ENCODE measurements around the gene TBCK.

TBCK gene

GRCh38 chr4:106277140-106277675, 38.8 kb downstream of the TBCK start:
- Histone ChIP-seq H3K36me3 (ENCODE audit: insufficient read depth, low read length) (no peaks in the 10 kb centered on the region), H3K4me2 (ENCODE audit: low read length) (peak overlapping the region; percentile 19), H3K9ac (ENCODE audit: low read depth, low read length) (no peak overlapping the region), H3K4me3 (ENCODE audit: low read length) (no peak overlapping the region), H3K9me3 (replicated peaks; ENCODE audit: low read length) (no peaks in the 10 kb centered on the region), H3K4me1 (ENCODE audit: control insufficient read depth, insufficient read depth, low read length) (peaks cover 25% of the 10 kb centered on the region), H3K27me3 (ENCODE audit: control insufficient read depth, insufficient read depth, low read length) (no peaks in the 10 kb centered on the region)

GRCh38 chr4:106273831-106274230, 42.2 kb downstream of the TBCK start:
- no peak overlapping the region for H3K9ac ChIP-seq (ENCODE audit: low read depth, low read length)
- H3K36me3 ChIP-seq (ENCODE audit: insufficient read depth, low read length), result no peaks in the 10 kb centered on the region
- H3K9me3 ChIP-seq (replicated peaks; ENCODE audit: low read length), result no peaks in the 10 kb centered on the region
- H3K4me1 ChIP-seq (ENCODE audit: control insufficient read depth, insufficient read depth, low read length), result peaks cover 32% of the 10 kb centered on the region
- no peak overlapping the region for H3K4me2 ChIP-seq (ENCODE audit: low read length)
- H3K27me3 ChIP-seq (ENCODE audit: control insufficient read depth, insufficient read depth, low read length), result no peaks in the 10 kb centered on the region
- H3K4me3 ChIP-seq (ENCODE audit: low read length), result no peak overlapping the region

- Histone ChIP-seq H3K4me1 (ENCODE audit: control insufficient read depth, insufficient read depth, low read length) (peaks cover 18% of the 10 kb centered on the region), H3K4me2 (ENCODE audit: low read length) (no peak overlapping the region), H3K36me3 (ENCODE audit: insufficient read depth, low read length) (no peaks in the 10 kb centered on the region), H3K9ac (ENCODE audit: low read depth, low read length) (no peak overlapping the region), H3K27me3 (ENCODE audit: control insufficient read depth, insufficient read depth, low read length) (no peaks in the 10 kb centered on the region), H3K9me3 (replicated peaks; ENCODE audit: low read length) (no peaks in the 10 kb centered on the region), H3K4me3 (ENCODE audit: low read length) (no peak overlapping the region)
Observed at GRCh38 chr4:106270736-106271135, 45.3 kb downstream of the TBCK start.

GRCh38 chr4:106269711-106270110, 46.3 kb downstream of the TBCK start:
- no peak overlapping the region for H3K4me2 ChIP-seq (ENCODE audit: low read length)
- H3K9me3 ChIP-seq (replicated peaks; ENCODE audit: low read length), result no peaks in the 10 kb centered on the region
- no peaks in the 10 kb centered on the region for H3K27me3 ChIP-seq (ENCODE audit: control insufficient read depth, insufficient read depth, low read length)
- H3K4me3 ChIP-seq (ENCODE audit: low read length), result no peak overlapping the region
- H3K9ac ChIP-seq (ENCODE audit: low read depth, low read length), result no peak overlapping the region
- H3K36me3 ChIP-seq (ENCODE audit: insufficient read depth, low read length), result no peaks in the 10 kb centered on the region
- H3K4me1 ChIP-seq (ENCODE audit: control insufficient read depth, insufficient read depth, low read length), result peaks cover 18% of the 10 kb centered on the region

GRCh38 chr4:106268786-106269185, 47.2 kb downstream of the TBCK start:
- Histone ChIP-seq H3K4me2 (ENCODE audit: low read length) (no peak overlapping the region), H3K4me3 (ENCODE audit: low read length) (no peak overlapping the region), H3K4me1 (ENCODE audit: control insufficient read depth, insufficient read depth, low read length) (peaks cover 11% of the 10 kb centered on the region), H3K27me3 (ENCODE audit: control insufficient read depth, insufficient read depth, low read length) (no peaks in the 10 kb centered on the region), H3K9me3 (replicated peaks; ENCODE audit: low read length) (no peaks in the 10 kb centered on the region), H3K9ac (ENCODE audit: low read depth, low read length) (no peak overlapping the region), H3K36me3 (ENCODE audit: insufficient read depth, low read length) (no peaks in the 10 kb centered on the region)

DNA sequence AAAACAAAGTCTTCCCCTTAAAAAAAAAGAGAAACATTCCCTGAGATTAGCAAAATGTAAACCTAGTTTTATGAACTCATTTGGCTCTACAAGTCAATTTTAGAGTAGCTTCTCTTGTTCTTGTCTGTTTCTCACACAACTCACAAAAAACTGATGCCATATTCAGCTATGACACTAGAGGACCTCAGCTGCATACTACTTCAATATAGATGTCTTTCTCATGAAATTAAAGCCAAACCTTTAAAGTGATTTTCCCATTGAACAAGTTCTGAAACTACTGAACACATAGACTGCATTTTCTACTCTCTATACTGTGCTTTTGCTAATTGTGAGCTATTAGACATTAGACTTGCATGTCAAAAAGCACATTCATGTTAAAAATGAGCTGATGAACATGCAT, 49.8 kb downstream of the TBCK start:
- Histone ChIP-seq H3K36me3 (ENCODE audit: insufficient read depth, low read length) (no peaks in the 10 kb centered on the region), H3K9me3 (replicated peaks; ENCODE audit: low read length) (no peaks in the 10 kb centered on the region), H3K9ac (ENCODE audit: low read depth, low read length) (no peak overlapping the region), H3K27me3 (ENCODE audit: control insufficient read depth, insufficient read depth, low read length) (no peaks in the 10 kb centered on the region), H3K4me2 (ENCODE audit: low read length) (no peak overlapping the region), H3K4me1 (ENCODE audit: control insufficient read depth, insufficient read depth, low read length) (peaks cover 7% of the 10 kb centered on the region), H3K4me3 (ENCODE audit: low read length) (no peak overlapping the region)

DNA sequence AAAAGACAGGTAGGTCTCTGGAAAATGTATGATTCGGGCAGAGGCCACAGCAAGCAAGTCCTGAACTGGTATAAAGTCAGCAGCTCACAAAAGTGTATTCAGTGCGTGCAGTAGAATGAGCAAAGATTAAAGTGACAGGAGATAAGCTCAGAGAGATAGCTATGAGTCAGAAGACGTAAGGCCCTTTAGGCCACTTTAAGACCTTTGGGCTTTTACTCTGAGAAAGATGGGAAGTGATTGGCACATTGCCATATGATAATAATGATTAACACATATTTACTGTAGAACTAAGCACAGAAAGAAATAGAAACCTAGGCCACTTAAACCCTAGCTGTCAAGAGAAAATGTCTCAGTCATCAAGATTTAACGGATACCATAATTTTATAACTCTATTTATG, 51.7 kb downstream of the TBCK start:
- Histone ChIP-seq H3K4me2 (ENCODE audit: low read length) (no peak overlapping the region), H3K9ac (ENCODE audit: low read depth, low read length) (no peak overlapping the region), H3K4me3 (ENCODE audit: low read length) (no peak overlapping the region), H3K4me1 (ENCODE audit: control insufficient read depth, insufficient read depth, low read length) (peaks cover 4% of the 10 kb centered on the region), H3K9me3 (replicated peaks; ENCODE audit: low read length) (no peaks in the 10 kb centered on the region), H3K27me3 (ENCODE audit: control insufficient read depth, insufficient read depth, low read length) (no peaks in the 10 kb centered on the region), H3K36me3 (ENCODE audit: insufficient read depth, low read length) (no peaks in the 10 kb centered on the region)

GRCh38 chr4:106263594-106264330, 52.2 kb downstream of the TBCK start:
- Histone ChIP-seq H3K36me3 (ENCODE audit: insufficient read depth, low read length) (no peaks in the 10 kb centered on the region), H3K9me3 (replicated peaks; ENCODE audit: low read length) (no peaks in the 10 kb centered on the region), H3K9ac (ENCODE audit: low read depth, low read length) (no peak overlapping the region), H3K4me1 (ENCODE audit: control insufficient read depth, insufficient read depth, low read length) (peaks cover 9% of the 10 kb centered on the region), H3K4me3 (ENCODE audit: low read length) (no peak overlapping the region), H3K27me3 (ENCODE audit: control insufficient read depth, insufficient read depth, low read length) (no peaks in the 10 kb centered on the region), H3K4me2 (ENCODE audit: low read length) (no peak overlapping the region)

- H3K36me3 ChIP-seq (ENCODE audit: insufficient read depth, low read length), result no peaks in the 10 kb centered on the region
- no peak overlapping the region for H3K4me2 ChIP-seq (ENCODE audit: low read length)
- H3K9me3 ChIP-seq (replicated peaks; ENCODE audit: low read length), result no peaks in the 10 kb centered on the region
- peaks cover 23% of the 10 kb centered on the region for H3K4me1 ChIP-seq (ENCODE audit: control insufficient read depth, insufficient read depth, low read length)
- H3K27me3 ChIP-seq (ENCODE audit: control insufficient read depth, insufficient read depth, low read length), result no peaks in the 10 kb centered on the region
- no peak overlapping the region for H3K9ac ChIP-seq (ENCODE audit: low read depth, low read length)
- H3K4me3 ChIP-seq (ENCODE audit: low read length), result no peak overlapping the region
Observed at GRCh38 chr4:106261980-106262379, 54.0 kb downstream of the TBCK start.

GRCh38 chr4:106258145-106259045, 57.6 kb downstream of the TBCK start:
- no peaks in the 10 kb centered on the region for H3K36me3 ChIP-seq (ENCODE audit: insufficient read depth, low read length)
- H3K27me3 ChIP-seq (ENCODE audit: control insufficient read depth, insufficient read depth, low read length), result no peaks in the 10 kb centered on the region
- H3K9me3 ChIP-seq (replicated peaks; ENCODE audit: low read length), result no peaks in the 10 kb centered on the region
- peak overlapping the region; percentile 19 for H3K4me2 ChIP-seq (ENCODE audit: low read length)
- no peak overlapping the region for H3K4me3 ChIP-seq (ENCODE audit: low read length)
- peaks cover 23% of the 10 kb centered on the region for H3K4me1 ChIP-seq (ENCODE audit: control insufficient read depth, insufficient read depth, low read length)
- no peak overlapping the region for H3K9ac ChIP-seq (ENCODE audit: low read depth, low read length)

DNA sequence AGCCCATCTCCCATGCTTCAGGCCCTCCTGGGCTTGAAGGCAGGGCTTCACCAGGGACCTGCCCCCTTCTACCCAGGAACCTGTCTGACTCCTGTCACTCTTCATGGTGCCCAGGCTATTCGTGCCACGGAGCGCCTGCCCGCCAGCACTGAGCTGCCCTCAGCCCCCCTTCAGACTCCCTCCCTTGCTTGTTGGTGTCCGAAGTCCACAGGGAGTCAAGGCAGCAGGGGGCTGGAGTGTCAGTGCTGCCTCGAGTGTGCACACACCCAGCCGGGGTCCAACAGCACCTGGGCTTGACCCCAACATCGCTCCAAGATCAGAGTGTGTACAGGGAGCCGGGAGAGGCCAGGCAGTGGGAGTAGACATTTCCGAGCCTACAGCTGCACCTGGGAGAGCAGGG, 59.8 kb downstream of the TBCK start:
- Histone ChIP-seq H3K36me3 (ENCODE audit: insufficient read depth, low read length) (peaks cover 7% of the 10 kb centered on the region), H3K27me3 (ENCODE audit: control insufficient read depth, insufficient read depth, low read length) (no peaks in the 10 kb centered on the region), H3K4me2 (ENCODE audit: low read length) (no peak overlapping the region), H3K9ac (ENCODE audit: low read depth, low read length) (no peak overlapping the region), H3K9me3 (replicated peaks; ENCODE audit: low read length) (no peaks in the 10 kb centered on the region), H3K4me1 (ENCODE audit: control insufficient read depth, insufficient read depth, low read length) (peaks cover 23% of the 10 kb centered on the region), H3K4me3 (ENCODE audit: low read length) (no peak overlapping the region)
